Sigmoid colon (tissue), 3 donors: ENCODE measurements around the gene MCM3.

Experiments
- POLR2A ChIP-seq, 2 donors: fragments of 450-650 bp; IDR thresholded peaks; one replicate each; pipeline ENCODE4 v1.6.1; 2016; ENCODE audit warnings: antibody characterized with exemption in 2 of 2, mild to moderate bottlenecking in 2 of 2, moderate library complexity in 2 of 2
- TF ChIP-seq, protein P1 (sequence below), 4 experiments: fragments of 450-650 bp in 3 of 4; fragments of 200-600 bp in 1 of 4; IDR thresholded peaks; one replicate each; pipeline ENCODE4 v1.5.1; 2016 to 2019; ENCODE audit warnings: antibody characterized with exemption in 4 of 4, mild to moderate bottlenecking in 3 of 4, moderate library complexity in 2 of 4

- TF ChIP-seq, protein P1, sequence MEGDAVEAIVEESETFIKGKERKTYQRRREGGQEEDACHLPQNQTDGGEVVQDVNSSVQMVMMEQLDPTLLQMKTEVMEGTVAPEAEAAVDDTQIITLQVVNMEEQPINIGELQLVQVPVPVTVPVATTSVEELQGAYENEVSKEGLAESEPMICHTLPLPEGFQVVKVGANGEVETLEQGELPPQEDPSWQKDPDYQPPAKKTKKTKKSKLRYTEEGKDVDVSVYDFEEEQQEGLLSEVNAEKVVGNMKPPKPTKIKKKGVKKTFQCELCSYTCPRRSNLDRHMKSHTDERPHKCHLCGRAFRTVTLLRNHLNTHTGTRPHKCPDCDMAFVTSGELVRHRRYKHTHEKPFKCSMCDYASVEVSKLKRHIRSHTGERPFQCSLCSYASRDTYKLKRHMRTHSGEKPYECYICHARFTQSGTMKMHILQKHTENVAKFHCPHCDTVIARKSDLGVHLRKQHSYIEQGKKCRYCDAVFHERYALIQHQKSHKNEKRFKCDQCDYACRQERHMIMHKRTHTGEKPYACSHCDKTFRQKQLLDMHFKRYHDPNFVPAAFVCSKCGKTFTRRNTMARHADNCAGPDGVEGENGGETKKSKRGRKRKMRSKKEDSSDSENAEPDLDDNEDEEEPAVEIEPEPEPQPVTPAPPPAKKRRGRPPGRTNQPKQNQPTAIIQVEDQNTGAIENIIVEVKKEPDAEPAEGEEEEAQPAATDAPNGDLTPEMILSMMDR (IDR thresholded peaks at IDR 0.05), result no peak
- TF ChIP-seq POLR2A (IDR thresholded peaks at IDR 0.05), result no peak
Observed at GRCh38 chr6:52284460-52285176, at the start of gene MCM3.
